Cardiac muscle cell (in vitro differentiated cells and primary cell): ENCODE measurements around the gene CEACAM20. TPM values are rescaled to one million over a fixed set of nuclear protein-coding genes. Genes with fewer than 3 reads are reported as not detected.
"Not testable (repeated sequence)": the region's sequence is repeated elsewhere in the genome, so short reads cannot be mapped to it uniquely, and the experiment has no call there.

Experiments
- DNase-seq, 2 donors: peaks; one replicate each; pipeline versions ENCODE4 v3.0.0 to v3.0.0-alpha.2; 2010 to 2017; ENCODE audit warnings: low read depth in 1 of 2, low spot score in 1 of 2
- H3K27ac ChIP-seq: fragments of 200-600 bp; sonication (generic); 2 replicates; pipeline ENCODE4 v1.5.1; 2016
- H3K27me3 ChIP-seq: fragments of 200-600 bp; sonication (generic); 2 replicates; pipeline ENCODE4 v1.6.0; 2016; ENCODE audit warnings: control low read depth
- H3K36me3 ChIP-seq: fragments of 200-600 bp; sonication (generic); 2 replicates; pipeline ENCODE4 v1.5.1; 2016; ENCODE audit warnings: control low read depth
- H3K4me1 ChIP-seq: fragments of 200-600 bp; sonication (generic); 2 replicates; pipeline ENCODE4 v1.8.1; 2017; ENCODE audit warnings: low read depth, mild to moderate bottlenecking, mixed run types
- H3K4me3 ChIP-seq: fragments of 200-600 bp; sonication (generic); 2 replicates; pipeline ENCODE4 v1.5.1; 2016; ENCODE audit warnings: mild to moderate bottlenecking
- H3K9me3 ChIP-seq: fragments of 200-600 bp; sonication (generic); 2 replicates; pipeline ENCODE4 v1.5.1; 2017; ENCODE audit warnings: low read depth, mild to moderate bottlenecking, control low read depth
- CTCF ChIP-seq: IDR thresholded peaks from 2 replicates; pipeline ENCODE4 v1.5.1; 2012; ENCODE audit warnings: low read depth, mild to moderate bottlenecking, low read length
- polyA plus RNA-seq: library from polyadenylated mRNA; unstranded; fragments of >200 nt; fragmentation: Nextera tagmentation; extraction: Ambion mirVana; gene quantifications from 2 replicates; pipeline ENCODE4 v1.2.1, GENCODE V29; 2016
- total RNA-seq: library from RNA; depleted of rRNA; stranded (reverse); fragments of >200 nt; gene quantifications from 2 replicates; pipeline ENCODE4 v1.2.3, GENCODE V29; 2016

Gene CEACAM20
- total and polyA plus RNA-seq, 2 experiments from 2014 or later = not detected

GRCh38 chr19:44553478-44554171 is 24.1 kb upstream of the CEACAM20 start:
- no peak for TF ChIP-seq CTCF
- Histone ChIP-seq H3K36me3 (no peaks in the 10 kb centered on the region), H3K9me3 (no peaks in the 10 kb centered on the region), H3K4me3 (no peak overlapping the region), H3K4me1 (no peaks in the 10 kb centered on the region), H3K27me3 (no peaks in the 10 kb centered on the region), H3K27ac (no peak overlapping the region)
- DNase-seq = no peak

DNA sequence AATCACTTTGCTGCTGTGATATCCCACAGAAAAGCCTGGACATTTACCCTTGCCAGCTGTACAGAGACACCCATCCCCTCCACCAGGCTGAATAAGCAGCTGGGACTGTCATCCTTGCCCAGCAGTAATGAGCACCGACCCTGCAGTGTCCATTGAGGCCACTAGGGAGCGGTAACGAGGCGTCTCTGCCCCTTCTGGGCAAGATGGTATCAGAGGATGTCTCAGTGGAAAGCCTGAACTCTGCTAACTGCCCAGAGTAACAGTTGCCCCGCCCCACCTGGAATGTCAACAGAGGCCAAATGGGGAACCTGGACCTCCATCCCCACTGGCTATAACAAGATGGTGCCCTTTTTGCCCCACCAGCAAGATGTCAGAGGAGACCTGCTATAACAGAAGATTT is 22.8 kb upstream of the CEACAM20 start:
- Histone ChIP-seq H3K4me3 (no peak overlapping the region), H3K36me3 (no peaks in the 10 kb centered on the region), H3K4me1 (no peaks in the 10 kb centered on the region), H3K27me3 (no peaks in the 10 kb centered on the region), H3K27ac (no peak overlapping the region), H3K9me3 (no peaks in the 10 kb centered on the region)
- peak; percentile 55 for TF ChIP-seq CTCF
- peak; percentile 14 to 35 for DNase-seq

GRCh38 chr19:44551850-44552249 is 22.4 kb upstream of the CEACAM20 start:
- Histone ChIP-seq H3K27ac (no peak overlapping the region), H3K27me3 (no peaks in the 10 kb centered on the region), H3K4me1 (no peaks in the 10 kb centered on the region), H3K36me3 (no peaks in the 10 kb centered on the region), H3K4me3 (no peak overlapping the region), H3K9me3 (no peaks in the 10 kb centered on the region)
- no peak for TF ChIP-seq CTCF
- DNase-seq = no peak

DNA sequence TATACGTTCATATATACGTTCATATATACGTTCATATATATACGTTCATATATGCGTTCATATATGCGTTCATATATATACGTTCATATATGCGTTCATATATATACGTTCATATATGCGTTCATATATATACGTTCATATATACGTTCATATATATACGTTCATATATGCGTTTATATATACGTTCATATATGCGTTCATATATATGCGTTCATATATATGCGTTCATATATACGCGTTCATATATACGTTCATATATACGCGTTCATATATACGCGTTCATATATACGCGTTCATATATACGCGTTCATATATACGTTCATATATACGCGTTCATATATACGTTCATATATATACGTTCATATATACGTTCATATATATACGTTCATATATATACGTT is 21.5 kb upstream of the CEACAM20 start:
- H3K27ac ChIP-seq, H3K4me3 ChIP-seq, H3K27me3 ChIP-seq, H3K9me3 ChIP-seq, H3K4me1 ChIP-seq, H3K36me3 ChIP-seq, DNase-seq: not testable (repeated sequence)

DNA sequence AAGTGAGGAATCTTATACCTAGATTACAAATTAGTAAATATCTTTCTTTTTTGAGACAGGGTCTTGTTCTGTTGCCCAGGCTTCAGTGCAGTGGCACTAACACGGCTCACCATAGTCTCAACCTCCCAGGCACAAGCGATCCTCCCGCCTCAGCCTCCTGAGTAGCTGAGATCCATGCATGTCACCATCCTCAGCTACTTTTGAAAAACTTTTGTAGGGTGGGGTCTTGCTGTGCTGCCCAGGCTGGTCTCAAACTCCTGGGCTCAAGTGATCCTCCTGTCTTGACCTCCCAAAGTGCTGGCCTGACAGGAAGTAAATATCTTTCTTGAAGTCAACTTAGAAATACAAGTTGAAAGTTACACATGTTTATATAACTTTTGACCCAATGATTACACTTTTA is 20.0 kb upstream of the CEACAM20 start:
- no peak for TF ChIP-seq CTCF
- no peak for DNase-seq
- no peaks in the 10 kb centered on the region for H3K9me3 ChIP-seq
- H3K4me1 ChIP-seq = no peaks in the 10 kb centered on the region
- no peak overlapping the region for H3K4me3 ChIP-seq
- no peaks in the 10 kb centered on the region for H3K36me3 ChIP-seq
- no peak overlapping the region for H3K27ac ChIP-seq
- H3K27me3 ChIP-seq = no peaks in the 10 kb centered on the region

DNA sequence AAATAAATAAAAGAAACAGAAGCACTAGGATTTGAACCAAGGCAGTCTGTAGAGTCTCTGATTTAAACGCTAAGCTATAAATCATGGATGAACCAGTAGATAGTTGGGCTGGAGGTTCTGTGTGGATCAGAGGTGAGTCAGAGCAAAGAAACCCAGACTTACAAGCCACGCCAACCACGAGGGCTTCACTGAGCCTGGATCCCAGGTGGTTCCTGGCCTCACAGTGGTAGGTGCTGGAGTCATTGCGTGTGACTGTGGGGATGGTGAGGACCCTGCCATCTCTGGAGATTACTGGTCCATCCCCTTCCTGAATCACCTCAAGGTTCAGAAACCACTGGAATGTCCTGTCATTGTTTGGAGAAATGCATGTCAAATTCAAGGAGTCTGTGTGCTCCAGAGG is 19.3 kb upstream of the CEACAM20 start:
- no peak overlapping the region for H3K27ac ChIP-seq
- no peaks in the 10 kb centered on the region for H3K9me3 ChIP-seq
- peak in 1 of 2 donors; percentile 10 for DNase-seq
- no peaks in the 10 kb centered on the region for H3K4me1 ChIP-seq
- H3K4me3 ChIP-seq = no peak overlapping the region
- no peaks in the 10 kb centered on the region for H3K27me3 ChIP-seq
- no peaks in the 10 kb centered on the region for H3K36me3 ChIP-seq
- TF ChIP-seq CTCF = no peak
